Esophagus muscularis mucosa (tissue), 4 donors: ENCODE measurements around the gene KLF15. TPM values are rescaled to one million over a fixed set of nuclear protein-coding genes. Genes with fewer than 3 reads are reported as not detected.
A peak's percentile ranks its signal among the peaks of the same experiment; 100 is the strongest.

ENCODE experiments used
- DNase-seq: peaks from one replicate; pipeline ENCODE4 v3.0.0-alpha.2; 2017; ENCODE audit errors: extremely low spot score
- H3K27ac ChIP-seq, 4 donors: fragments of 200-600 bp; sonication (generic); replicated peaks in 1 of 4; 1 replicate in 3 of 4; 2 replicates in 1 of 4; pipeline ENCODE4 v1.5.1; 2016 to 2019; ENCODE audit warnings: mild to moderate bottlenecking in 1 of 4
- H3K27me3 ChIP-seq, 4 donors: fragments of 200-600 bp; sonication (generic); one replicate each; pipeline versions ENCODE4 v1.5.1 to v1.6.0; 2016 to 2019
- H3K36me3 ChIP-seq, 4 donors: fragments of 200-600 bp; sonication (generic); one replicate each; pipeline ENCODE4 v1.5.1; 2016 to 2019
- H3K4me1 ChIP-seq, 4 donors: fragments of 200-600 bp; sonication (generic); one replicate each; pipeline ENCODE4 v1.5.1; 2016 to 2019
- H3K4me3 ChIP-seq, 4 donors: fragments of 200-600 bp; sonication (generic); 1 replicate in 2 of 4; 2 replicates in 2 of 4; pipeline ENCODE4 v1.5.1; 2016 to 2019; ENCODE audit warnings: mild to moderate bottlenecking in 4 of 4, moderate library complexity in 1 of 4
- H3K9me3 ChIP-seq, 4 donors: fragments of 200-600 bp; sonication (generic); 1 replicate in 3 of 4; 2 replicates in 1 of 4; pipeline ENCODE4 v1.5.1; 2016 to 2019
- EP300 ChIP-seq: sonication (generic); formaldehyde crosslinking; IDR thresholded peaks from one replicate; pipeline ENCODE4 v1.6.1; 2017; ENCODE audit warnings: antibody characterized with exemption
- POLR2A ChIP-seq: fragments of 450-650 bp; IDR thresholded peaks from one replicate; pipeline ENCODE4 v1.6.1; 2017; ENCODE audit warnings: antibody characterized with exemption, moderate library complexity, mild to moderate bottlenecking, low read depth
- POLR2AphosphoS5 ChIP-seq, 2 donors: sonication (generic); formaldehyde crosslinking; IDR thresholded peaks; one replicate each; pipeline ENCODE4 v1.6.1; 2017; ENCODE audit warnings: antibody characterized with exemption in 2 of 2
- WGBS: methylation state at CpG from one replicate; pipeline ENCODE4 v1.1.5; 2018; 5-methylcytosine and 5-hydroxymethylcytosine counted together
- intact Hi-C: fragments of 100-400 bp; cut with DNase I; formaldehyde crosslinking; loops from one replicate; pipeline ENCODE4 v1.15.1; 2023
- total RNA-seq, 4 donors: library from RNA; depleted of rRNA; stranded (reverse); fragments of >200 nt; gene quantifications; one replicate each; pipeline versions ENCODE4 v1.1.0 to v1.2.1, GENCODE V29; 2016
- TF ChIP-seq, protein P1 (sequence below), 3 experiments: fragments of 200-600 bp in 2 of 3; fragments of 450-650 bp in 1 of 3; sonication (generic) in 2 of 3; IDR thresholded peaks; one replicate each; pipeline ENCODE4 v1.5.1; 2017 to 2019; ENCODE audit warnings: antibody characterized with exemption in 3 of 3, mild to moderate bottlenecking in 2 of 3, moderate library complexity in 1 of 3

Gene KLF15
- total RNA-seq, 4 donors from 2014 or later, result 84.3 to 208 (median 93.6) TPM

DNA sequence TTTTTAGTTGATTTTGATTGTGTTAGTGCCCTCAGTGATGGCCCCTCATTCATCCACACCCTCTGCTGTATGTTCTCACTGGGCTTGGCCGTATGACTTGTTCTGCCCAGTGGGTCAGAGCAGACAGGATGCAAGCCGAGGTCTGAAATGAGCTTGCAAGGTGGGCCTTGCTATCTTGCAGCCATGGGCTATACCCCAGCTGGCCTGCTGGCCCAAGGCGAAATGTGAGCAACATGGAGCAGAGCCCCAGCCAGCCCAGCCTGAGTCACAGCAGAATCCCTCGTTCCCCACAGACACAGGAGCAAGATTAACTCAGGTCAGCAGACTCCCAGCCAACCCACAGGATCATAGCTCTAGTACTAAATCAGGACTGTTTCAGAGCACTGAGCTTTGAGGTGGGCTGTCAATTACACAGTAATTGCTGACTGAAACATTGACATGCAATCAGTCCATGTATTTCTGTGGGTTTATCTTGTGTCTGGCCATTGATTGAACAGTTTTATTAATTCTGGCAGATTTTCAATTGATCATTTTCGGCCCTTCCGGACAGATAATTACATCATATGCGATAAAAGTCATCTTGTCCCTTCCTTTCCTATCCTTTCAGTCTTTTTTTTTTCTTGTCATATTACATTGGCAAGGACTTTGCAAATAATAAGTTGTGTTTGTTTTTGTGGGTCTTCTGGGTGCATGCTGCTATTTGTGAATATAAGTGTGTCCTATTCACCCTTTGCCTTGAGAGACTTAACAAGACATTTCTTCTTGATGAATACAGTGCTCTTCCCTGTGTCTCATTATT is 27.1 kb downstream of the KLF15 start:
- no peak overlapping the region for H3K4me3 ChIP-seq
- peaks cover 0 to 25% (median 18%) of the 10 kb centered on the region in 4 donors for H3K9me3 ChIP-seq
- H3K4me1 ChIP-seq, result no peaks in the 10 kb centered on the region
- intact Hi-C loops, result no loop called here
- DNase-seq, result no peak
- no peak overlapping the region for H3K27ac ChIP-seq
- H3K27me3 ChIP-seq, result no peaks in the 10 kb centered on the region
- TF ChIP-seq, protein P1, sequence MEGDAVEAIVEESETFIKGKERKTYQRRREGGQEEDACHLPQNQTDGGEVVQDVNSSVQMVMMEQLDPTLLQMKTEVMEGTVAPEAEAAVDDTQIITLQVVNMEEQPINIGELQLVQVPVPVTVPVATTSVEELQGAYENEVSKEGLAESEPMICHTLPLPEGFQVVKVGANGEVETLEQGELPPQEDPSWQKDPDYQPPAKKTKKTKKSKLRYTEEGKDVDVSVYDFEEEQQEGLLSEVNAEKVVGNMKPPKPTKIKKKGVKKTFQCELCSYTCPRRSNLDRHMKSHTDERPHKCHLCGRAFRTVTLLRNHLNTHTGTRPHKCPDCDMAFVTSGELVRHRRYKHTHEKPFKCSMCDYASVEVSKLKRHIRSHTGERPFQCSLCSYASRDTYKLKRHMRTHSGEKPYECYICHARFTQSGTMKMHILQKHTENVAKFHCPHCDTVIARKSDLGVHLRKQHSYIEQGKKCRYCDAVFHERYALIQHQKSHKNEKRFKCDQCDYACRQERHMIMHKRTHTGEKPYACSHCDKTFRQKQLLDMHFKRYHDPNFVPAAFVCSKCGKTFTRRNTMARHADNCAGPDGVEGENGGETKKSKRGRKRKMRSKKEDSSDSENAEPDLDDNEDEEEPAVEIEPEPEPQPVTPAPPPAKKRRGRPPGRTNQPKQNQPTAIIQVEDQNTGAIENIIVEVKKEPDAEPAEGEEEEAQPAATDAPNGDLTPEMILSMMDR (IDR thresholded peaks at IDR 0.05), result no peak
- no peak for TF ChIP-seq POLR2AphosphoS5 (IDR thresholded peaks at IDR 0.05)
- no peak for TF ChIP-seq EP300
- no peak for TF ChIP-seq POLR2A
- 96% methylated on average over 6 of the region's 7 CpGs for WGBS
- no peaks in the 10 kb centered on the region for H3K36me3 ChIP-seq

DNA sequence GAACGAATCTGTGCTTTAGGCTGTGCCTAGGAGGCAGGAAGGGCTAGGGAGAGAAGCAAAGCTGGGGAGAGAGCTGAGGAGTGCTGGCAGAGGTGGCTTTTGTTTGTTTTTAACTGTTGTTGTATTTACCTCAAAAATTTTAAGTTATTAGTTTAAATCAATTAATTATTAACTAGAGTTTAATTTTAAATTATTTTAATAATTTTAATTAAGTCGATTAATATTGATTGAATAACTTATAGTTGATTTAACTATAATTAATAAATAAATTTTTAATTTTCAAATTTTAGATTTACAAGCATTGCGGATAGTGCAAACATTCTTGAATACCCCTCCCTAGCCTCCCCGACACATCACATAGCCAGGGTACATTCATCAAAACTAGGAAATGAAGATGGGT is 30.6 kb downstream of the KLF15 start:
- DNase-seq, result no peak
- Histone ChIP-seq H3K4me3 (no peak overlapping the region), H3K9me3 (peaks cover 0 to 25% (median 18%) of the 10 kb centered on the region in 4 donors), H3K36me3 (no peaks in the 10 kb centered on the region), H3K27me3 (no peaks in the 10 kb centered on the region), H3K27ac (no peak overlapping the region), H3K4me1 (no peaks in the 10 kb centered on the region)
- 81% methylated on average over 4 of the region's 4 CpGs for WGBS
- TF ChIP-seq POLR2A (no peak), POLR2AphosphoS5 (IDR thresholded peaks at IDR 0.05) (no peak), EP300 (no peak)
- TF ChIP-seq, protein P1 (IDR thresholded peaks at IDR 0.05), result no peak
- intact Hi-C loops, result no loop called here

DNA sequence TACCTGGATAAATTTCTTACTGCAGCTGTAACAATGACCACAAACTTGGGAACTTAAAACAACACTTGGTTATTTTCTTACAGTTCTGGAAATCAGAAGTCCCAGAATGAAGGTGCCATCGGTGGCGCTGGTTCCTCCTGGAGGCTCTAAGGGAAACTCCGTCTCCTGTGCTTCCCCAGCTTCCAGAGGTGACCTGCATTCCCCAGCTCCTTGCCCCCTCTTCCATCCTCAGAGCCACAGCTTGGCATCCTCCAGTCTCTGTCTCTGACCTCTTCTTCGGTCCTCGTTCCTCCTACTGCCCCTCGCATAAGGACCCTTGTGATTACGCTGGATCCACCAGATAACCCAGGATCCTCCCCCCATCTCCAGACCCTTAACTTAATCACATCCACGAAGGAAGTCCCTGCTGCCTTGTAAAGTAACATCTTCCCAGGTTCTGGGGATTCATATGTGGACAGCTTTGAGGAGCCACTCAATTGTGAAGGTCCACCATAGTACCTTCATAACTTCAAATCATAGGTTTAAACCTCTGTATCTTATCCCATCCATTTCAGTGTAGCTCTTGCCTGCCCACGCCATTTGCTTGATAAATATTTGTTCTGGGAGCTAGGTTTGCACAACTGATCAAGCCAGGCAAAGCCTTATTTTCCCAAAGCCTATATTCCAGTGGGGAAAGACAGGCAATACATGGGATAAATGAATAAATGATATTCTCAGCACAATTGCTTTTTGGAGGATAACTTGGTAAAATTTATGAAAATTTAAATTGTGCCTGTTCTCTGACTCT is 34.8 kb downstream of the KLF15 start:
- WGBS, result 82% methylated on average over 9 of the region's 9 CpGs
- intact Hi-C loops, result no loop called here
- TF ChIP-seq POLR2A (no peak), POLR2AphosphoS5 (IDR thresholded peaks at IDR 0.05) (no peak), EP300 (no peak)
- TF ChIP-seq, protein P1 (IDR thresholded peaks at IDR 0.05), result no peak
- H3K4me3 ChIP-seq, result no peak overlapping the region
- no peak overlapping the region for H3K27ac ChIP-seq
- no peaks in the 10 kb centered on the region for H3K4me1 ChIP-seq
- H3K9me3 ChIP-seq, result peaks cover 0 to 7% (median 2%) of the 10 kb centered on the region in 4 donors
- peak; percentile 91 for DNase-seq
- H3K27me3 ChIP-seq, result no peaks in the 10 kb centered on the region
- H3K36me3 ChIP-seq, result no peaks in the 10 kb centered on the region

DNA sequence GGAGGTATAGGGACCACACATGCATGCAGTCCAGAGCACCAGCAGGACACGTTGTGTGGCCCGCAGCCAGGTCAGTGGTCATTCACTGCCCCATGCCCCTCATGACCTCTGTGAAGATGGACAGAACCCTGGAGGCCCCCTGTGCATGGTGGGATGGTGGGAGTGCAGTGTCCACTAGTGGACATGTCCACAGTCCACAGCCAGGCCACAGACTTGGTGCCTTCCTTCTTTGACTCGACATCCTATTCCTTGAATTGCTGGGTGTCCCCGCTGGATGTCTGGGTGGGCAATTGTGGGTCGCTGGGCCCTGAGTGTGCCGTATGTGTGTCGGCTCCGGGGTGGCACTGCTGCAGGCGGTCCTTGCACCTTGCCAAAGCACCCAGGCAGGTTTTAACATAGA is 35.7 kb downstream of the KLF15 start:
- Histone ChIP-seq H3K4me1 (no peaks in the 10 kb centered on the region), H3K27me3 (no peaks in the 10 kb centered on the region), H3K4me3 (no peak overlapping the region), H3K27ac (no peak overlapping the region), H3K36me3 (no peaks in the 10 kb centered on the region), H3K9me3 (peaks cover 0 to 3% (median 1%) of the 10 kb centered on the region in 4 donors)
- TF ChIP-seq, protein P1 (IDR thresholded peaks at IDR 0.05), result no peak
- TF ChIP-seq POLR2AphosphoS5 (IDR thresholded peaks at IDR 0.05), result no peak
- no peak for TF ChIP-seq POLR2A
- TF ChIP-seq EP300, result no peak
- intact Hi-C loops, result no loop called here
- whole genome bisulfite sequencing, result 80% methylated on average over 5 of the region's 9 CpGs
- DNase-seq, result peak; percentile 87
